Measurements from ENCODE around the gene DCDC1.

DCDC1 gene

GRCh38 chr11:31150011-31150410 lies 219.5 kb downstream of the DCDC1 start:
- no peak for DNase-seq (ENCODE audit: low spot score)
- TF ChIP-seq CTCF (IDR thresholded peaks at IDR 0.05; ENCODE audit: extremely low read depth, missing control alignments), result no peak

DNA sequence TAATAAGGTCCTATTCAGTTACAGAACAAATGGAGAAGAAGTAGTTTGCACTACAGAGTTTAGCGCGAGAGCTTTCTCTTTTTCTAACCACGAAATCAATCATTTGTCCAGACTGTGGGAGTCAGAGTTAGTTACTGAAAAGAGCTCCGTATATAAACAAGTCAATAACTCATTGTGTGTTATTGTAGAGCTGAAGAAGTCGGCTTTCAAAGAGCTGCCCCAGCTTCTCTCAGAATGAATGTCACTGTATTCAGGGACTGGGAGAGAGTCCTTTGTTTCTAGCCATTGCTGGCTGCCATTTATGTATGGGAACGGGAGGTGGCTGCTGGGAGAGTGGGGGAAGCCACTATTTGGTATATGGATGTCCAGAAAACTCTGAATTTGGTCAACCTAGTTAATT lies 227.8 kb downstream of the DCDC1 start:
- DNase-seq (ENCODE audit: low spot score), result no peak
- TF ChIP-seq CTCF (IDR thresholded peaks at IDR 0.05; ENCODE audit: extremely low read depth, missing control alignments), result no peak

DNA sequence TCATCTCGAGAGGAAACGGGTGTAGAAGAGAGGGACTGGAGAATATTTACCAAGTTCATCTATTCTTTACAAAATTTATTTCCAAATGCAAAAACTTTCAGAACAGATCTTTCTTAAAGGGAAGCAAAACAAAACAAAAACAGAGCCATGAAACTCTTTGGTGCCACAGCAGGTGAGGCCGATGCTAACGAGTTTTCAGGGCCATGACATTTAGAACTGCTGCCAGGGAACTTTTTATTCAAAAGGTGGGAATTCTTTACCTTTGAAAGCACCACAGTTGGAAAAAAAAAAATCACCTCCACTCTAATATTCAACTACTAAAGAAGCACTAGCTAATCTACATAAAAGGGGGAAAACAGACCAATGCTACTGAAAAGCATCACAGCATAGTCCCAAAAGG lies 230.1 kb downstream of the DCDC1 start:
- no peak for DNase-seq (ENCODE audit: low spot score)
- no peak for TF ChIP-seq CTCF (IDR thresholded peaks at IDR 0.05; ENCODE audit: extremely low read depth, missing control alignments)

DNA sequence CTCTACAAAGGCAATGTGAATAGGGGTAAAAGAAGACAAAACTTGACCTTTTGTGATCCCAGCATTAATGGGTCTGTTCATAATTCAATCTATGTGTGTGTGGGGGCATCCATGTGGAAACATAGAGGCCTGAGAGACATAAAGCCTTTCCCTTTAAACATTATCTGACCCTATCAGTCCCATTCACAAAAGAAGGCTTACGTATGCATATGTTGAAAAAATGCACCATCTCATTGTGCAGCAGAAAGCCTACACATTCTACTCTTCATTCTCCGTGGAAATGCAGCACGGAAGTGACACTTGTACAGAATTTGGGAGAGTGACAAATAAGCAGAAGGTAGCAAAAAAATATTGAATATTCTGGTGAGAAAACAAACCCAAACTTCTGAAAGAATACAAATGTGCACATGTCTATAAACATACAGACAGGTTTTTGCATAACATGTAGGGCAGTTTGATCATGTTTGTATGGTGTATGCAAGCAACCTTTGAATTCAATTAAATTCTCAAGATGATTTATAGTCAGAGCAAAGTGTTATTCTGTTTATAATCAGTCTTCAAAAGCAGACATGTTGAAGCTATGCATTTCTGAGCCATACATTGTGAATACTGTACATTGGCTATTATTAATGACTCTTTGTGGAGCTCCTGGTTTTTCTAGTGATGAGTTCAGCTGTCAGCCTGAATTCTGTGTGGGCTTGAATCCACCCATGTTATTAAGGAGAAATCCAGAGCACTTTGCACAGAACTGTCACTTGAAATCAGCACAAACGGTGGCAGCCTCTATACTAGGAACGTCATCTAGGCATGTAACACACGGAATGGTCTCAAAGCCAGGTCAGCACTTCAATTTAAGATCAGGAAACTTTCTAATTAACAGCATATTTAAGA lies 236.8 kb downstream of the DCDC1 start:
- no peak for TF ChIP-seq CTCF (IDR thresholded peaks at IDR 0.05; ENCODE audit: extremely low read depth, missing control alignments)
- DNase-seq (ENCODE audit: low spot score), result no peak

GRCh38 chr11:31131760-31132159 lies 237.8 kb downstream of the DCDC1 start:
- DNase-seq (ENCODE audit: low spot score), result no peak
- no peak for TF ChIP-seq CTCF (IDR thresholded peaks at IDR 0.05; ENCODE audit: extremely low read depth, missing control alignments)

- DNase-seq (ENCODE audit: low spot score), result no peak
- no peak for TF ChIP-seq CTCF (IDR thresholded peaks at IDR 0.05; ENCODE audit: extremely low read depth, missing control alignments)
These were observed 242.2 kb downstream of the DCDC1 start for GRCh38 chr11:31127290-31127689.

DNA sequence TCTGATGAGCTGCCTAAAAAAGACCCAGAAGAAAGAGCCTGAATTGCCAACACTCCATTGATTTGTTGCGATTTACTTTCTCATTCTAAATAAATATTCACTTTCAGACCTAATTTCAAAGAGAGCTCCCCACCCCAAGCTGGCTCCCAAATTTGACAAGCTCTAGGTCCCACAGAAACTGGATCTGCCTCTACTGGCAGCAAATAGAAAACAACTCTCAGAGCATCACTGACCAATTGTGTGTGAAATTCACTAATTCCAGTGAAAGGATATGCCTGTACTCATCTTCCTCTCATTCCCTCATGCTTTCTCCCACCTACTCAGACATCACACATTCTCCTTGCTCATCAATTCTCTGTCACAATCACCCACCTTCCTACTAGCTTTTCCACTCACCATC lies 249.1 kb downstream of the DCDC1 start:
- no peak for TF ChIP-seq CTCF (IDR thresholded peaks at IDR 0.05; ENCODE audit: extremely low read depth, missing control alignments)

More for the DNA sequence above, 249.1 kb downstream of the DCDC1 start:
- no peak for DNase-seq (ENCODE audit: low spot score)

All from GM20000 (cell line).